Activated T-helper 1 cell treated with anti-CD3 and anti-CD28 coated beads, Interleukin-2, amount 50 U/mL, for 16 hours (primary cell): ENCODE data around the gene ARHGAP31.
A peak's percentile ranks its signal among the peaks of the same experiment; 100 is the strongest.
"Not testable (repeated sequence)": the region's sequence is repeated elsewhere in the genome, so short reads cannot be mapped to it uniquely, and the experiment has no call there.

Experiments used
- DNase-seq, 2 donors: peaks; one replicate each; pipeline ENCODE4 v3.0.0-alpha.2; 2020; ENCODE audit warnings: low read depth in 1 of 2, low spot score in 1 of 2

ARHGAP31 gene

GRCh38 chr3:119322021-119322834, 28.0 kb downstream of the ARHGAP31 start:
- DNase-seq: peak in 1 of 2 donors; percentile 8

GRCh38 chr3:119322835-119323722, 28.9 kb downstream of the ARHGAP31 start:
- DNase-seq: peak; percentile 56 to 94

- no peak for DNase-seq
These were observed 29.5 kb downstream of the ARHGAP31 start for GRCh38 chr3:119323723-119324085.

- no peak for DNase-seq
These were observed 30.7 kb downstream of the ARHGAP31 start for GRCh38 chr3:119324899-119325298.

- DNase-seq: no peak
These were observed 32.8 kb downstream of the ARHGAP31 start for GRCh38 chr3:119326976-119327375.

GRCh38 chr3:119329551-119329950, 35.4 kb downstream of the ARHGAP31 start:
- DNase-seq: no peak

GRCh38 chr3:119330181-119330580, 36.0 kb downstream of the ARHGAP31 start:
- DNase-seq: no peak

- no peak for DNase-seq
These were observed 36.7 kb downstream of the ARHGAP31 start for GRCh38 chr3:119330858-119331257.

GRCh38 chr3:119331661-119332060, 37.5 kb downstream of the ARHGAP31 start:
- no peak for DNase-seq

- no peak for DNase-seq
These were observed 39.8 kb downstream of the ARHGAP31 start for GRCh38 chr3:119333773-119334509.

- no peak for DNase-seq
These were observed 42.6 kb downstream of the ARHGAP31 start for GRCh38 chr3:119336823-119337222.

- DNase-seq: not testable (repeated sequence)
These were observed 43.2 kb downstream of the ARHGAP31 start for GRCh38 chr3:119337407-119337806.

- DNase-seq: no peak
These were observed 44.6 kb downstream of the ARHGAP31 start for GRCh38 chr3:119338754-119339153.

GRCh38 chr3:119340014-119340413, 45.8 kb downstream of the ARHGAP31 start:
- DNase-seq: no peak

- no peak for DNase-seq
These were observed 46.3 kb downstream of the ARHGAP31 start for GRCh38 chr3:119340446-119340845.

GRCh38 chr3:119342176-119342575, 48.0 kb downstream of the ARHGAP31 start:
- DNase-seq: no peak

- no peak for DNase-seq
These were observed 49.5 kb downstream of the ARHGAP31 start for GRCh38 chr3:119343719-119344118.

- no peak for DNase-seq
These were observed 51.9 kb downstream of the ARHGAP31 start for GRCh38 chr3:119346076-119346496.

GRCh38 chr3:119347036-119347435, 52.9 kb downstream of the ARHGAP31 start:
- no peak for DNase-seq

GRCh38 chr3:119349354-119350041, 55.3 kb downstream of the ARHGAP31 start:
- no peak for DNase-seq

- DNase-seq: no peak
These were observed 55.9 kb downstream of the ARHGAP31 start for GRCh38 chr3:119350114-119350513.
